DOHH2 (cell line): ENCODE results near the gene MAN2A1.

Experiments
- H3F3A ChIP-seq: fragments of 200-600 bp; sonication (generic), shearing (Covaris generic); 2 replicates; pipeline ENCODE4 v1.6.0; 2016; ENCODE audit warnings: antibody characterized with exemption, mild to moderate bottlenecking; ENCODE audit not compliant: control insufficient read depth, insufficient read depth
- H3K27ac ChIP-seq: fragments of 200-600 bp; sonication (generic); 2 replicates; pipeline ENCODE4 v1.5.1; 2014; ENCODE audit warnings: low read depth, mild to moderate bottlenecking, low read length, moderate library complexity
- H3K27me3 ChIP-seq: fragments of 200-600 bp; sonication (generic); 2 replicates; pipeline ENCODE4 v1.6.1; 2014; ENCODE audit warnings: mild to moderate bottlenecking, low read length, mixed read lengths; ENCODE audit not compliant: control insufficient read depth
- H3K36me3 ChIP-seq: fragments of 200-600 bp; sonication (generic); 2 replicates; pipeline ENCODE4 v1.6.1; 2014; ENCODE audit warnings: mild to moderate bottlenecking, low read length, moderate library complexity, mixed read lengths; ENCODE audit not compliant: control insufficient read depth
- H3K4me1 ChIP-seq: fragments of 200-600 bp; sonication (generic); 2 replicates; pipeline ENCODE4 v1.6.1; 2014; ENCODE audit warnings: mild to moderate bottlenecking, low read length, mixed read lengths; ENCODE audit not compliant: control insufficient read depth
- H3K4me2 ChIP-seq: fragments of 200-600 bp; sonication (generic); 2 replicates; pipeline ENCODE4 v1.6.0; 2014; ENCODE audit warnings: mild to moderate bottlenecking, low read length, moderate library complexity
- H3K4me3 ChIP-seq: fragments of 200-600 bp; sonication (generic); 2 replicates; pipeline ENCODE4 v1.5.1; 2014; ENCODE audit warnings: mild to moderate bottlenecking, low read length, mixed read lengths
- H3K79me2 ChIP-seq: fragments of 200-600 bp; sonication (generic); 2 replicates; pipeline ENCODE4 v1.6.1; 2014; ENCODE audit warnings: mild to moderate bottlenecking, low read length, mixed read lengths; ENCODE audit not compliant: control insufficient read depth
- H3K9me2 ChIP-seq: fragments of 200-600 bp; sonication (generic); replicated peaks from 2 replicates; pipeline ENCODE4 v1.6.1; 2014; ENCODE audit warnings: mild to moderate bottlenecking, low read length, mixed read lengths; ENCODE audit not compliant: control insufficient read depth
- H3K9me3 ChIP-seq: fragments of 200-600 bp; sonication (generic); 2 replicates; pipeline ENCODE4 v1.6.1; 2014; ENCODE audit warnings: antibody characterized with exemption, low read length, mixed read lengths; ENCODE audit not compliant: control insufficient read depth, insufficient read depth
- H4K20me1 ChIP-seq: fragments of 200-600 bp; sonication (generic); 2 replicates; pipeline ENCODE4 v1.6.0; 2014; ENCODE audit warnings: low read depth, mild to moderate bottlenecking, antibody characterized with exemption, low read length, moderate library complexity; ENCODE audit not compliant: control insufficient read depth, insufficient read depth
- CTCF ChIP-seq: fragments of 200-600 bp; sonication (generic); IDR thresholded peaks from one replicate; pipeline ENCODE4 v1.5.1; 2014; ENCODE audit warnings: antibody characterized with exemption, mild to moderate bottlenecking, low read depth, low read length; ENCODE audit not compliant: poor library complexity, severe bottlenecking
- EZH2phosphoT487 ChIP-seq: fragments of 200-600 bp; sonication (generic); IDR thresholded peaks from 2 replicates; pipeline ENCODE4 v1.6.1; 2017; ENCODE audit warnings: borderline replicate concordance, mild to moderate bottlenecking, antibody characterized with exemption, low read length, moderate library complexity, mixed read lengths

MAN2A1 gene

GRCh38 chr5:109857405-109858031 is 167.8 kb downstream of the MAN2A1 start:
- H3K9me3 ChIP-seq: no peaks in the 10 kb centered on the region
- H3K27me3 ChIP-seq: no peaks in the 10 kb centered on the region
- no peaks in the 10 kb centered on the region for H3K4me1 ChIP-seq
- H3K27ac ChIP-seq: no peak overlapping the region
- H3F3A ChIP-seq: no peaks in the 10 kb centered on the region
- no peaks in the 10 kb centered on the region for H4K20me1 ChIP-seq
- no peak overlapping the region for H3K4me2 ChIP-seq
- TF ChIP-seq CTCF: no peak
- no peak for TF ChIP-seq EZH2phosphoT487
- H3K4me3 ChIP-seq: no peak overlapping the region
- H3K36me3 ChIP-seq: peaks cover 10% of the 10 kb centered on the region
- no peaks in the 10 kb centered on the region; the same call in 1 of the 2 replicates for H3K9me2 ChIP-seq
- no peaks in the 10 kb centered on the region for H3K79me2 ChIP-seq

- TF ChIP-seq EZH2phosphoT487 (no peak), CTCF (no peak)
- Histone ChIP-seq H3K27me3 (no peaks in the 10 kb centered on the region), H4K20me1 (no peaks in the 10 kb centered on the region), H3K9me2 (no peaks in the 10 kb centered on the region; the same call in 1 of the 2 replicates), H3K4me3 (no peak overlapping the region), H3F3A (no peaks in the 10 kb centered on the region), H3K27ac (no peak overlapping the region), H3K36me3 (peaks cover 10% of the 10 kb centered on the region), H3K79me2 (no peaks in the 10 kb centered on the region), H3K4me2 (no peak overlapping the region), H3K9me3 (no peaks in the 10 kb centered on the region), H3K4me1 (no peaks in the 10 kb centered on the region)
These were observed 169.8 kb downstream of the MAN2A1 start for GRCh38 chr5:109859537-109859936.

GRCh38 chr5:109862301-109862700 is 172.6 kb downstream of the MAN2A1 start:
- no peak for TF ChIP-seq CTCF
- no peak for TF ChIP-seq EZH2phosphoT487
- Histone ChIP-seq H4K20me1 (no peaks in the 10 kb centered on the region), H3K27me3 (no peaks in the 10 kb centered on the region), H3K4me2 (no peak overlapping the region), H3K4me3 (no peak overlapping the region), H3K27ac (no peak overlapping the region), H3F3A (no peaks in the 10 kb centered on the region), H3K9me2 (no peaks in the 10 kb centered on the region; the same call in 1 of the 2 replicates), H3K79me2 (no peaks in the 10 kb centered on the region), H3K4me1 (no peaks in the 10 kb centered on the region), H3K9me3 (no peaks in the 10 kb centered on the region), H3K36me3 (peaks cover 15% of the 10 kb centered on the region)
